IMR-90 (cell line): Measurements from ENCODE around the gene RALGPS2. TPM values are rescaled to one million over a fixed set of nuclear protein-coding genes. Genes with fewer than 3 reads are reported as not detected.

Experiments used
- ATAC-seq: fragments of 200-7000 bp; cut with Tn5 transposase; 2 replicates; pipeline ENCODE4 v1.9.1; 2020; ENCODE audit warnings: low read depth, mild to moderate bottlenecking, moderate library complexity
- BruUV-seq: library from RNA; stranded (reverse); fragments of 400-500 nt; replicated peaks from 2 replicates; lab custom pipeline; 2021; lab: Mats Ljungman, UMichigan
- CTCF ChIA-PET: fragments of 300-600 bp; formaldehyde crosslinking; extraction: SDS; loops from one replicate; lab custom pipeline; 2021; ENCODE audit warnings: antibody characterized with exemption; lab: Yijun Ruan, JAX
- POLR2A ChIA-PET: fragments of 300-600 bp; sonication (Branson Sonifier 250); formaldehyde crosslinking; loops from one replicate; lab custom pipeline; 2022; ENCODE audit warnings: antibody characterized with exemption; ENCODE audit not compliant: unreplicated experiment; lab: Charles Lee
- DNase-seq: peaks from one replicate; pipeline ENCODE4 v3.0.0; 2013
- H2AFZ ChIP-seq: replicated peaks from 2 replicates; pipeline ENCODE3; 2013; ENCODE audit warnings: low read length, mild to moderate bottlenecking; ENCODE audit not compliant: poor library complexity
- H2AK5ac ChIP-seq: 2 replicates; pipeline ENCODE4 v1.6.1; 2013; ENCODE audit warnings: low read depth, low read length, inconsistent platforms
- H2AK9ac ChIP-seq: replicated peaks from 2 replicates; pipeline ENCODE3; 2013; ENCODE audit warnings: mild to moderate bottlenecking, low read depth, low read length, moderate library complexity; ENCODE audit not compliant: poor library complexity
- H2BK120ac ChIP-seq: 2 replicates; pipeline ENCODE4 v1.6.1; 2013; ENCODE audit warnings: low read depth, low read length, inconsistent platforms
- H2BK15ac ChIP-seq: 3 replicates; pipeline ENCODE4 v1.6.1; 2013; ENCODE audit warnings: low read depth, low read length, inconsistent platforms
- H2BK20ac ChIP-seq: 2 replicates; pipeline ENCODE4 v1.6.1; 2013; ENCODE audit warnings: low read depth, mild to moderate bottlenecking, inconsistent platforms, low read length, moderate library complexity
- H2BK5ac ChIP-seq: 2 replicates; pipeline ENCODE4 v1.6.1; 2013; ENCODE audit warnings: mild to moderate bottlenecking, low read depth, low read length, inconsistent platforms; ENCODE audit not compliant: poor library complexity, severe bottlenecking
- H3K14ac ChIP-seq: replicated peaks from 2 replicates; pipeline ENCODE4 v1.6.1; 2013; ENCODE audit warnings: low read depth, low read length, inconsistent platforms
- H3K18ac ChIP-seq: 2 replicates; pipeline ENCODE4 v1.6.1; 2013; ENCODE audit warnings: low read depth, low read length, control low read depth
- H3K23ac ChIP-seq: 2 replicates; pipeline ENCODE4 v1.6.1; 2013; ENCODE audit warnings: low read depth, low read length, inconsistent platforms
- H3K27ac ChIP-seq: 2 replicates; pipeline ENCODE4 v1.5.1; 2013; ENCODE audit warnings: mild to moderate bottlenecking, control low read depth, low read length; ENCODE audit not compliant: insufficient read depth
- H3K27me3 ChIP-seq: 2 replicates; pipeline ENCODE4 v1.6.1; 2013; ENCODE audit warnings: low read length; ENCODE audit not compliant: control insufficient read depth, insufficient read depth
- H3K36me3 ChIP-seq: 2 replicates; pipeline ENCODE4 v1.6.1; 2013; ENCODE audit warnings: low read length, mixed read lengths; ENCODE audit not compliant: control insufficient read depth, insufficient read depth
- H3K4ac ChIP-seq: 2 replicates; pipeline ENCODE4 v1.6.1; 2013; ENCODE audit warnings: low read depth, low read length, inconsistent platforms
- H3K4me1 ChIP-seq: 2 replicates; pipeline ENCODE4 v1.6.1; 2013; ENCODE audit warnings: low read length, mixed read lengths; ENCODE audit not compliant: control insufficient read depth, insufficient read depth
- H3K4me2 ChIP-seq: 2 replicates; pipeline ENCODE4 v1.6.1; 2013; ENCODE audit warnings: low read depth, mild to moderate bottlenecking, control low read depth, low read length, moderate library complexity
- H3K4me3 ChIP-seq: 2 replicates; pipeline ENCODE4 v1.5.1; 2013; ENCODE audit warnings: low read depth, mild to moderate bottlenecking, control low read depth, low read length, moderate library complexity; ENCODE audit not compliant: insufficient read depth
- H3K56ac ChIP-seq: 2 replicates; pipeline ENCODE4 v1.6.1; 2013; ENCODE audit warnings: low read length, inconsistent platforms; ENCODE audit not compliant: insufficient read depth; ENCODE audit errors: extremely low read depth
- H3K79me1 ChIP-seq, 2 experiments: 2 replicates each; pipeline ENCODE4 v1.6.1; 2013; ENCODE audit warnings: low read length in 2 of 2, inconsistent platforms in 1 of 2, low read depth in 1 of 2
- H3K9ac ChIP-seq: 2 replicates; pipeline ENCODE4 v1.6.1; 2013; ENCODE audit warnings: low read depth, low read length, control low read depth
- H3K9me1 ChIP-seq: 2 replicates; pipeline ENCODE4 v1.6.1; 2013; ENCODE audit warnings: low read length, inconsistent platforms; ENCODE audit not compliant: insufficient read depth
- H3K9me3 ChIP-seq: 2 replicates; pipeline ENCODE4 v1.6.1; 2013; ENCODE audit warnings: low read length; ENCODE audit not compliant: control insufficient read depth, insufficient read depth
- H4K20me1 ChIP-seq: 2 replicates; pipeline ENCODE4 v1.6.1; 2013; ENCODE audit warnings: low read length, inconsistent platforms; ENCODE audit not compliant: insufficient read depth
- H4K5ac ChIP-seq: 2 replicates; pipeline ENCODE4 v1.6.1; 2013; ENCODE audit warnings: mild to moderate bottlenecking, low read depth, low read length, control low read depth
- H4K8ac ChIP-seq, 2 experiments: 2 replicates each; pipeline ENCODE4 v1.6.1; 2013; ENCODE audit warnings: low read depth in 2 of 2, low read length in 2 of 2, control low read depth in 1 of 2, inconsistent platforms in 1 of 2
- H4K91ac ChIP-seq: 2 replicates; pipeline ENCODE4 v1.6.1; 2013; ENCODE audit warnings: low read depth, low read length, inconsistent platforms; ENCODE audit not compliant: insufficient read depth
- BHLHE40 ChIP-seq: fragments of 150-350 bp; IDR thresholded peaks from 2 replicates; pipeline ENCODE4 v1.6.1; 2016; ENCODE audit warnings: mild to moderate bottlenecking, low read depth, low read length
- CEBPB ChIP-seq: IDR thresholded peaks from 2 replicates; pipeline ENCODE4 v1.6.1; 2012; ENCODE audit warnings: low read depth, low read length, improper control_type of control experiment
- CHD1 ChIP-seq: IDR thresholded peaks from 2 replicates; pipeline ENCODE4 v1.6.1; 2012; ENCODE audit warnings: low read depth, low read length, improper control_type of control experiment
- CTCF ChIP-seq: conservative IDR thresholded peaks from 2 replicates; pipeline ENCODE4 v1.5.1; 2012; ENCODE audit warnings: mild to moderate bottlenecking, low read depth, low read length, improper control_type of control experiment
- ELK1 ChIP-seq: fragments of 150-350 bp; IDR thresholded peaks from 2 replicates; pipeline ENCODE4 v1.6.1; 2016; ENCODE audit warnings: low read depth, mild to moderate bottlenecking, low read length, moderate library complexity, borderline replicate concordance
- FOS ChIP-seq: fragments of 150-350 bp; IDR thresholded peaks from 2 replicates; pipeline ENCODE4 v1.6.1; 2016; ENCODE audit warnings: low read depth, low read length
- MAFK ChIP-seq: IDR thresholded peaks from 2 replicates; pipeline ENCODE4 v1.6.1; 2012; ENCODE audit warnings: low read depth, low read length, improper control_type of control experiment
- MAZ ChIP-seq: IDR thresholded peaks from 2 replicates; pipeline ENCODE4 v1.6.1; 2012; ENCODE audit warnings: low read depth, mild to moderate bottlenecking, low read length, improper control_type of control experiment, moderate library complexity, borderline replicate concordance
- MXI1 ChIP-seq: IDR thresholded peaks from 2 replicates; pipeline ENCODE4 v1.6.1; 2012; ENCODE audit warnings: low read depth, mild to moderate bottlenecking, low read length, moderate library complexity, borderline replicate concordance
- NFE2L2 ChIP-seq: fragments of 150-350 bp; IDR thresholded peaks from 2 replicates; pipeline ENCODE4 v1.6.1; 2016; ENCODE audit warnings: low read depth, mild to moderate bottlenecking, low read length
- POLR2A ChIP-seq: IDR thresholded peaks from 2 replicates; pipeline ENCODE4 v1.6.1; 2012; ENCODE audit warnings: mild to moderate bottlenecking, low read depth, low read length
- RAD21 ChIP-seq: IDR thresholded peaks from 2 replicates; pipeline ENCODE4 v1.6.1; 2012; ENCODE audit warnings: low read length, improper control_type of control experiment
- RCOR1 ChIP-seq: IDR thresholded peaks from 2 replicates; pipeline ENCODE4 v1.6.1; 2012; ENCODE audit warnings: mild to moderate bottlenecking, low read length, improper control_type of control experiment; ENCODE audit not compliant: insufficient replicate concordance
- RFX5 ChIP-seq: IDR thresholded peaks from 2 replicates; pipeline ENCODE4 v1.8.0; 2012; ENCODE audit warnings: low read depth, mild to moderate bottlenecking, low read length, moderate library complexity
- SMC3 ChIP-seq: fragments of 150-350 bp; IDR thresholded peaks from 2 replicates; pipeline ENCODE4 v1.6.1; 2016; ENCODE audit warnings: low read depth, mild to moderate bottlenecking, antibody characterized with exemption, low read length, moderate library complexity
- USF2 ChIP-seq: fragments of 150-350 bp; IDR thresholded peaks from 2 replicates; pipeline ENCODE4 v1.6.1; 2017; ENCODE audit warnings: mild to moderate bottlenecking, antibody characterized with exemption, low read length, low read depth
- dilution Hi-C: fragments of 300-500 bp; cut with HindIII; formaldehyde crosslinking; loops from one replicate; pipeline ENCODE4 v1.14.3; 2018; ENCODE audit warnings: low sequenced_read_pairs; ENCODE audit not compliant: unreplicated experiment
- in situ Hi-C: fragments of 300-500 bp; cut with MboI; formaldehyde crosslinking; loops from 3 replicates; pipeline ENCODE4 v1.14.3; 2019; ENCODE audit warnings: low sequenced_read_pairs, inconsistent platforms, mixed read lengths
- intact Hi-C: fragments of 100-400 bp; cut with micrococcal nuclease; formaldehyde crosslinking; loops from 2 replicates; pipeline ENCODE4 v1.10.0; 2022
- polyA plus RNA-seq, 3 experiments: library from polyadenylated mRNA; depleted of rRNA; stranded (reverse); fragments of >200 nt; gene quantifications; 2 replicates each; pipeline ENCODE4 v1.2.3, GENCODE V29; 2012; ENCODE audit warnings: low replicate concordance in 1 of 3
- total RNA-seq: library from RNA; depleted of rRNA; stranded (reverse); fragments of >200 nt; gene quantifications from 2 replicates; pipeline ENCODE4 v1.2.3, GENCODE V29; 2012

RALGPS2 gene
- total and polyA plus RNA-seq, 2 of the 4 experiments (the other 2 are of a cell fraction) = 13.8 to 148 TPM

- H3K79me1 ChIP-seq = no peaks in the 10 kb centered on the region
- dilution Hi-C loops = no loop called here
- no peak overlapping the region for H2BK15ac ChIP-seq
- no peaks in the 10 kb centered on the region for H3K4me1 ChIP-seq
- H3K18ac ChIP-seq = no peak overlapping the region
- no peak overlapping the region for H2BK5ac ChIP-seq
- H2AFZ ChIP-seq = no peak overlapping the region
- H3K4ac ChIP-seq = no peak overlapping the region
- BruUV-seq = no TSS peak
- H4K20me1 ChIP-seq = no peaks in the 10 kb centered on the region
- H3K23ac ChIP-seq = no peak overlapping the region
- CTCF ChIA-PET = no interaction called here
- H2AK5ac ChIP-seq = no peak overlapping the region
- no peak overlapping the region for H4K5ac ChIP-seq
- H2BK120ac ChIP-seq = no peak overlapping the region
- H3K9ac ChIP-seq = no peak overlapping the region
- no peak overlapping the region for H2BK20ac ChIP-seq
- POLR2A ChIA-PET = no interaction called here
- ATAC-seq (no peak), DNase-seq (no peak)
- peaks cover 12% of the 10 kb centered on the region for H3K9me3 ChIP-seq
- H4K8ac ChIP-seq = no peak overlapping the region
- no peak overlapping the region for H2AK9ac ChIP-seq
- H3K4me3 ChIP-seq = no peak overlapping the region
- no peak overlapping the region for H3K14ac ChIP-seq
- H4K91ac ChIP-seq = no peak overlapping the region
- intact Hi-C loops = no loop called here
- in situ Hi-C loops = no loop called here
- TF ChIP-seq POLR2A (no peak), BHLHE40 (no peak), RFX5 (no peak), SMC3 (no peak), RCOR1 (no peak), CHD1 (no peak), MXI1 (no peak), MAZ (no peak), NFE2L2 (no peak), MAFK (no peak), USF2 (no peak), CTCF (no peak), RAD21 (no peak), ELK1 (no peak), FOS (no peak), CEBPB (no peak)
- H3K27me3 ChIP-seq = peaks cover 13% of the 10 kb centered on the region
- no peaks in the 10 kb centered on the region for H3K36me3 ChIP-seq
- H3K56ac ChIP-seq = no peak overlapping the region
- H3K4me2 ChIP-seq = no peak overlapping the region
- no peak overlapping the region for H3K27ac ChIP-seq
- no peaks in the 10 kb centered on the region for H3K9me1 ChIP-seq
Measured at GRCh38 chr1:178966312-178966711, 241.3 kb downstream of the RALGPS2 start.
